GM18907 (cell line): Measurements from ENCODE around the gene NPY1R.

Experiments
- ATAC-seq: cut with Tn5 transposase; IDR thresholded peaks from one replicate; pipeline ENCODE4 v1.9.1; 2021; ENCODE audit warnings: mild to moderate bottlenecking, moderate library complexity; ENCODE audit not compliant: unreplicated experiment

The NPY1R gene

DNA sequence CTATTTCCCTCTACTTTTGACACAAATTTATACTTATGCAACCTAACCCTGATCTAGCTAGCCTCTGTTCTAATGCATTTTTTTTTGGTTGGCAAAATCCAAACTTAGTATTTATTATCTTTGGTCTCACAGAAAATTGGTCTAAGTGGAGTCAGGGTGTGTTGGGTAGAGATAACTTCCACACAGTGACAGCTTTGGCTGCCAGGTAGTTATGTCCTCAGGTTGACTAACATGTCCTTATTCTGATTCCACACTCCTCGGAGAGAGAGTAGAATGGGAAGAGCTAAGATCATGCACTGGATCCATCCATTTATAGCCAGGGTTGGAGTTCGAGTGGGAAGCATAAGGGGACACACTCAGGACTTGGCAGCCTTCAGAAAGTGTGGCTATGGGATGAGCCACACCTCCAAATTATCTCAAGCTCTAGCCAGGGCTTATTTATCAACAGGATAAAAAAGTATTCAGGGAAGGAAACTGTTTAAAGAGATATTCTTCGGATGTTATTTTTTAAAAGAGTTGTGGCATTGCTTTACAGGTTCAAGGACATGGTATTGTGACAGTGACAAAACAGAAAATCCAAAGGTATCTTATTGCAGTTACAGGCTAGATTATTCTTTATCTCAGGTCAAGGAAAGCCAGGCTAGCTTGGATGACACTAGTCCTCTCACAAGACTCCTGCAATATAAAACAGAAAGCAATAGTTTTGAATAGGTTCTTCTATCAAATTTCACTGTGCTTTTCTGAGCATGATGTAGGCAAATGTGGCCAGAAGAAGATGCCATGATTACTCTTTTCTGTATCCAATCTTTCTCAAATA lies 51.5 kb downstream of the NPY1R start:
- no peak for ATAC-seq

- no peak for ATAC-seq
Measured at GRCh38 chr4:163279713-163280112, 52.7 kb downstream of the NPY1R start.

- no peak for ATAC-seq
Measured at GRCh38 chr4:163274861-163275260, 57.5 kb downstream of the NPY1R start.
